Measurements from ENCODE around the gene ATN1.

The ATN1 gene

GRCh38 chr12:6945613-6946012 lies 17.9 kb downstream of the ATN1 start:
- H3K9me3 ChIP-seq (ENCODE audit: control insufficient read depth in 1 of 2, low read length in 2 of 2), result no peaks in the 10 kb centered on the region
- no peaks in the 10 kb centered on the region for H3K27me3 ChIP-seq (ENCODE audit: control insufficient read depth in 1 of 2, insufficient read depth in 2 of 2, low read length in 2 of 2)
- H3K27ac ChIP-seq (ENCODE audit: low read depth, low read length), result peak overlapping the region; percentile 91
- H3K9ac ChIP-seq (ENCODE audit: low read depth in 1 of 2, low read length in 2 of 2), result peak overlapping the region; percentile 65 to 67
- peak overlapping the region; percentile 81 to 82 for H3K4me3 ChIP-seq (ENCODE audit: low read depth in 1 of 2, low read length in 2 of 2)
- H3K4me1 ChIP-seq (ENCODE audit: control insufficient read depth in 1 of 2, insufficient read depth in 2 of 2, low read length in 2 of 2), result peaks cover 37 to 56% of the 10 kb centered on the region in 2 donors
- peaks cover 9 to 11% of the 10 kb centered on the region in 2 donors for H3K36me3 ChIP-seq (ENCODE audit: control insufficient read depth in 1 of 2, insufficient read depth in 2 of 2, low read length in 2 of 2)

- peaks cover 4 to 5% of the 10 kb centered on the region in 2 donors for H3K36me3 ChIP-seq (ENCODE audit: control insufficient read depth in 1 of 2, insufficient read depth in 2 of 2, low read length in 2 of 2)
- no peaks in the 10 kb centered on the region for H3K9me3 ChIP-seq (ENCODE audit: control insufficient read depth in 1 of 2, low read length in 2 of 2)
- H3K27ac ChIP-seq (ENCODE audit: low read depth, low read length), result peak overlapping the region; percentile 91
- peak overlapping the region; percentile 81 to 82 for H3K4me3 ChIP-seq (ENCODE audit: low read depth in 1 of 2, low read length in 2 of 2)
- H3K4me1 ChIP-seq (ENCODE audit: control insufficient read depth in 1 of 2, insufficient read depth in 2 of 2, low read length in 2 of 2), result peaks cover 39 to 61% of the 10 kb centered on the region in 2 donors
- H3K9ac ChIP-seq (ENCODE audit: low read depth in 1 of 2, low read length in 2 of 2), result peak overlapping the region; percentile 65 to 67
- no peaks in the 10 kb centered on the region for H3K27me3 ChIP-seq (ENCODE audit: control insufficient read depth in 1 of 2, insufficient read depth in 2 of 2, low read length in 2 of 2)
These were observed 18.5 kb downstream of the ATN1 start for GRCh38 chr12:6946033-6946919.

GRCh38 chr12:6946920-6947374 lies 19.2 kb downstream of the ATN1 start:
- Histone ChIP-seq H3K9ac (ENCODE audit: low read depth in 1 of 2, low read length in 2 of 2) (peak overlapping the region; percentile 65 to 67), H3K4me3 (ENCODE audit: low read depth in 1 of 2, low read length in 2 of 2) (peak overlapping the region; percentile 81 to 82), H3K4me1 (ENCODE audit: control insufficient read depth in 1 of 2, insufficient read depth in 2 of 2, low read length in 2 of 2) (peaks cover 39 to 61% of the 10 kb centered on the region in 2 donors), H3K9me3 (ENCODE audit: control insufficient read depth in 1 of 2, low read length in 2 of 2) (no peaks in the 10 kb centered on the region), H3K36me3 (ENCODE audit: control insufficient read depth in 1 of 2, insufficient read depth in 2 of 2, low read length in 2 of 2) (no peaks in the 10 kb centered on the region), H3K27ac (ENCODE audit: low read depth, low read length) (peak overlapping the region; percentile 91), H3K27me3 (ENCODE audit: control insufficient read depth in 1 of 2, insufficient read depth in 2 of 2, low read length in 2 of 2) (no peaks in the 10 kb centered on the region)

GRCh38 chr12:6947615-6948014 lies 19.9 kb downstream of the ATN1 start:
- no peak overlapping the region for H3K4me3 ChIP-seq (ENCODE audit: low read depth in 1 of 2, low read length in 2 of 2)
- peaks cover 39 to 60% of the 10 kb centered on the region in 2 donors for H3K4me1 ChIP-seq (ENCODE audit: control insufficient read depth in 1 of 2, insufficient read depth in 2 of 2, low read length in 2 of 2)
- H3K9me3 ChIP-seq (ENCODE audit: control insufficient read depth in 1 of 2, low read length in 2 of 2), result no peaks in the 10 kb centered on the region
- H3K9ac ChIP-seq (ENCODE audit: low read depth in 1 of 2, low read length in 2 of 2), result peak overlapping the region in 1 of 2 donors; percentile 65
- H3K36me3 ChIP-seq (ENCODE audit: control insufficient read depth in 1 of 2, insufficient read depth in 2 of 2, low read length in 2 of 2), result peaks cover 0 to 4% of the 10 kb centered on the region in 2 donors
- H3K27me3 ChIP-seq (ENCODE audit: control insufficient read depth in 1 of 2, insufficient read depth in 2 of 2, low read length in 2 of 2), result no peaks in the 10 kb centered on the region
- H3K27ac ChIP-seq (ENCODE audit: low read depth, low read length), result no peak overlapping the region

- Histone ChIP-seq H3K4me3 (ENCODE audit: low read depth in 1 of 2, low read length in 2 of 2) (peak overlapping the region in 1 of 2 donors; percentile 30), H3K9me3 (ENCODE audit: control insufficient read depth in 1 of 2, low read length in 2 of 2) (no peaks in the 10 kb centered on the region), H3K4me1 (ENCODE audit: control insufficient read depth in 1 of 2, insufficient read depth in 2 of 2, low read length in 2 of 2) (peaks cover 39 to 63% of the 10 kb centered on the region in 2 donors), H3K36me3 (ENCODE audit: control insufficient read depth in 1 of 2, insufficient read depth in 2 of 2, low read length in 2 of 2) (peaks cover 0 to 4% of the 10 kb centered on the region in 2 donors), H3K27me3 (ENCODE audit: control insufficient read depth in 1 of 2, insufficient read depth in 2 of 2, low read length in 2 of 2) (no peaks in the 10 kb centered on the region), H3K27ac (ENCODE audit: low read depth, low read length) (peak overlapping the region; percentile 11), H3K9ac (ENCODE audit: low read depth in 1 of 2, low read length in 2 of 2) (peak overlapping the region; percentile 39 to 63)
These were observed 21.3 kb downstream of the ATN1 start for GRCh38 chr12:6948873-6949594.

GRCh38 chr12:6950401-6950801 lies 22.6 kb downstream of the ATN1 start:
- Histone ChIP-seq H3K9ac (ENCODE audit: low read depth in 1 of 2, low read length in 2 of 2) (peak overlapping the region in 1 of 2 donors; percentile 30), H3K4me3 (ENCODE audit: low read depth in 1 of 2, low read length in 2 of 2) (peak overlapping the region; percentile 67 to 74), H3K36me3 (ENCODE audit: control insufficient read depth in 1 of 2, insufficient read depth in 2 of 2, low read length in 2 of 2) (peaks cover 4 to 11% of the 10 kb centered on the region in 2 donors), H3K27ac (ENCODE audit: low read depth, low read length) (peak overlapping the region; percentile 65), H3K4me1 (ENCODE audit: control insufficient read depth in 1 of 2, insufficient read depth in 2 of 2, low read length in 2 of 2) (peaks cover 40 to 63% of the 10 kb centered on the region in 2 donors), H3K27me3 (ENCODE audit: control insufficient read depth in 1 of 2, insufficient read depth in 2 of 2, low read length in 2 of 2) (no peaks in the 10 kb centered on the region), H3K9me3 (ENCODE audit: control insufficient read depth in 1 of 2, low read length in 2 of 2) (no peaks in the 10 kb centered on the region)

- Histone ChIP-seq H3K27ac (ENCODE audit: low read depth, low read length) (peak within 1 kb of the TSS; percentile 65), H3K4me3 (ENCODE audit: low read depth in 1 of 2, low read length in 2 of 2) (peak within 1 kb of the TSS; percentile 67 to 74), H3K9ac (ENCODE audit: low read depth in 1 of 2, low read length in 2 of 2) (peak within 1 kb of the TSS; percentile 53 to 69), H3K9me3 (ENCODE audit: control insufficient read depth in 1 of 2, low read length in 2 of 2) (no peaks in the 10 kb centered on the region), H3K4me1 (ENCODE audit: control insufficient read depth in 1 of 2, insufficient read depth in 2 of 2, low read length in 2 of 2) (peaks cover 36 to 60% of the 10 kb centered on the region in 2 donors), H3K27me3 (ENCODE audit: control insufficient read depth in 1 of 2, insufficient read depth in 2 of 2, low read length in 2 of 2) (no peaks in the 10 kb centered on the region), H3K36me3 (ENCODE audit: control insufficient read depth in 1 of 2, insufficient read depth in 2 of 2, low read length in 2 of 2) (peaks cover 7 to 11% of the 10 kb centered on the region in 2 donors)
These were observed 23.2 kb downstream of the ATN1 start, which contains the start of gene PTPN6 for GRCh38 chr12:6950811-6951540. TSS of gene PTPN6 (plus strand) at chr12:6951356. CDS start at chr12:6951513, 157 bp downstream.

GRCh38 chr12:6951551-6952120 lies 23.9 kb downstream of the ATN1 start:
- peak overlapping the region; percentile 67 to 74 for H3K4me3 ChIP-seq (ENCODE audit: low read depth in 1 of 2, low read length in 2 of 2)
- peaks cover 39 to 61% of the 10 kb centered on the region in 2 donors for H3K4me1 ChIP-seq (ENCODE audit: control insufficient read depth in 1 of 2, insufficient read depth in 2 of 2, low read length in 2 of 2)
- no peaks in the 10 kb centered on the region for H3K9me3 ChIP-seq (ENCODE audit: control insufficient read depth in 1 of 2, low read length in 2 of 2)
- peak overlapping the region; percentile 65 for H3K27ac ChIP-seq (ENCODE audit: low read depth, low read length)
- H3K27me3 ChIP-seq (ENCODE audit: control insufficient read depth in 1 of 2, insufficient read depth in 2 of 2, low read length in 2 of 2), result no peaks in the 10 kb centered on the region
- peaks cover 11 to 18% of the 10 kb centered on the region in 2 donors for H3K36me3 ChIP-seq (ENCODE audit: control insufficient read depth in 1 of 2, insufficient read depth in 2 of 2, low read length in 2 of 2)
- peak overlapping the region; percentile 53 to 69 for H3K9ac ChIP-seq (ENCODE audit: low read depth in 1 of 2, low read length in 2 of 2)

GRCh38 chr12:6952121-6952862 lies 24.5 kb downstream of the ATN1 start:
- Histone ChIP-seq H3K36me3 (ENCODE audit: control insufficient read depth in 1 of 2, insufficient read depth in 2 of 2, low read length in 2 of 2) (peaks cover 17 to 24% of the 10 kb centered on the region in 2 donors), H3K27ac (ENCODE audit: low read depth, low read length) (peak overlapping the region; percentile 65), H3K9me3 (ENCODE audit: control insufficient read depth in 1 of 2, low read length in 2 of 2) (no peaks in the 10 kb centered on the region), H3K27me3 (ENCODE audit: control insufficient read depth in 1 of 2, insufficient read depth in 2 of 2, low read length in 2 of 2) (no peaks in the 10 kb centered on the region), H3K4me3 (ENCODE audit: low read depth in 1 of 2, low read length in 2 of 2) (peak overlapping the region; percentile 67 to 74), H3K4me1 (ENCODE audit: control insufficient read depth in 1 of 2, insufficient read depth in 2 of 2, low read length in 2 of 2) (peaks cover 39 to 61% of the 10 kb centered on the region in 2 donors), H3K9ac (ENCODE audit: low read depth in 1 of 2, low read length in 2 of 2) (peak overlapping the region; percentile 53 to 69)
